Measurements from ENCODE around the gene GUCA2B.

GUCA2B gene

DNA sequence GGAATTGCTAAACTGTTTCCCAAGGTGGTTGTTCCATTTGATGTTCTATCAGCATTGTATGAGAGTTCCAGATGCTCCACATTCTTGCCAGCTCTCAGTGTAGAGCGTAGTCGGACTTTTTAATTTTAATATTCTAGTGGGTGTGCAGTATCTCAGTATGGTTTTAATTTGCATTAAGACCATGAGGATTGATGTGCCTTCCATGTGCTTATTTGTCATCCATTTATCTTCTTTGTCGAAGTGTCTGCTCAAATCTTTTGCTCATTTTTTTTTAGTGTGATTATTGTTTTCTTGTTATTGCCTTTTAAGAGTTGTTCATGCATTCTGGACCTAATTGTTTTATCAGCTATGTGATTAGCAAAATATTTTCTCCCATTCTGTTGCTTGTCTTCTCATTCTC, 13.8 kb upstream of the GUCA2B start:
- TF ChIP-seq POLR2AphosphoS5 (IDR thresholded peaks at IDR 0.05; ENCODE audit: low read depth) = no peak
- no peak for TF ChIP-seq GABPA (IDR thresholded peaks at IDR 0.05; ENCODE audit: low read depth)
- TF ChIP-seq, protein P1, sequence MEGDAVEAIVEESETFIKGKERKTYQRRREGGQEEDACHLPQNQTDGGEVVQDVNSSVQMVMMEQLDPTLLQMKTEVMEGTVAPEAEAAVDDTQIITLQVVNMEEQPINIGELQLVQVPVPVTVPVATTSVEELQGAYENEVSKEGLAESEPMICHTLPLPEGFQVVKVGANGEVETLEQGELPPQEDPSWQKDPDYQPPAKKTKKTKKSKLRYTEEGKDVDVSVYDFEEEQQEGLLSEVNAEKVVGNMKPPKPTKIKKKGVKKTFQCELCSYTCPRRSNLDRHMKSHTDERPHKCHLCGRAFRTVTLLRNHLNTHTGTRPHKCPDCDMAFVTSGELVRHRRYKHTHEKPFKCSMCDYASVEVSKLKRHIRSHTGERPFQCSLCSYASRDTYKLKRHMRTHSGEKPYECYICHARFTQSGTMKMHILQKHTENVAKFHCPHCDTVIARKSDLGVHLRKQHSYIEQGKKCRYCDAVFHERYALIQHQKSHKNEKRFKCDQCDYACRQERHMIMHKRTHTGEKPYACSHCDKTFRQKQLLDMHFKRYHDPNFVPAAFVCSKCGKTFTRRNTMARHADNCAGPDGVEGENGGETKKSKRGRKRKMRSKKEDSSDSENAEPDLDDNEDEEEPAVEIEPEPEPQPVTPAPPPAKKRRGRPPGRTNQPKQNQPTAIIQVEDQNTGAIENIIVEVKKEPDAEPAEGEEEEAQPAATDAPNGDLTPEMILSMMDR (IDR thresholded peaks at IDR 0.05; ENCODE audit: insufficient read depth, low read length) = no peak
- no peak for TF ChIP-seq REST (IDR thresholded peaks at IDR 0.05; ENCODE audit: insufficient replicate concordance, low read depth)
- no peak for TF ChIP-seq SPI1 (IDR thresholded peaks at IDR 0.05; ENCODE audit: borderline replicate concordance, low read depth)
- DNase-seq (ENCODE audit: low read depth in 1 of 2, low spot score in 1 of 2) = no peak
- no peak overlapping the region for H3K4me3 ChIP-seq (replicated peaks; ENCODE audit: insufficient read depth, low read length)
- no peaks in the 10 kb centered on the region for H3K27me3 ChIP-seq (ENCODE audit: insufficient read depth, poor library complexity, severe bottlenecking)
- H3K27ac ChIP-seq (replicated peaks) = no peak overlapping the region

- TF ChIP-seq REST (IDR thresholded peaks at IDR 0.05; ENCODE audit: insufficient replicate concordance, low read depth) = no peak
- no peaks in the 10 kb centered on the region for H3K27me3 ChIP-seq (ENCODE audit: insufficient read depth, poor library complexity, severe bottlenecking)
- DNase-seq (ENCODE audit: low read depth in 1 of 2, low spot score in 1 of 2) = no peak
- H3K4me3 ChIP-seq (replicated peaks; ENCODE audit: insufficient read depth, low read length) = no peak overlapping the region
- H3K27ac ChIP-seq (replicated peaks) = no peak overlapping the region
These were observed 13.0 kb upstream of the GUCA2B start for GRCh38 chr1:42140191-42140590.

GRCh38 chr1:42141978-42142377, 11.2 kb upstream of the GUCA2B start:
- DNase-seq (ENCODE audit: low read depth in 1 of 2, low spot score in 1 of 2) = no peak
- TF ChIP-seq SPI1 (IDR thresholded peaks at IDR 0.05; ENCODE audit: borderline replicate concordance, low read depth) (no peak), REST (IDR thresholded peaks at IDR 0.05; ENCODE audit: insufficient replicate concordance, low read depth) (no peak), GABPA (IDR thresholded peaks at IDR 0.05; ENCODE audit: low read depth) (no peak), POLR2AphosphoS5 (IDR thresholded peaks at IDR 0.05; ENCODE audit: low read depth) (no peak)
- TF ChIP-seq, protein P1 (IDR thresholded peaks at IDR 0.05; ENCODE audit: insufficient read depth, low read length) = no peak
- Histone ChIP-seq H3K4me3 (replicated peaks; ENCODE audit: insufficient read depth, low read length) (no peak overlapping the region), H3K27me3 (ENCODE audit: insufficient read depth, poor library complexity, severe bottlenecking) (no peaks in the 10 kb centered on the region), H3K27ac (replicated peaks) (no peak overlapping the region)
